Heart left ventricle (tissue), 16 donors: Measurements from ENCODE around the gene GRID2IP. TPM values are rescaled to one million over a fixed set of nuclear protein-coding genes. Genes with fewer than 3 reads are reported as not detected.

Experiments
- ATAC-seq, 4 donors: fragments of 200-7000 bp; cut with Tn5 transposase; one replicate each; pipeline ENCODE4 v1.9.1; 2020 to 2022; ENCODE audit warnings: moderate library complexity in 4 of 4, mild to moderate bottlenecking in 3 of 4, moderate number of reproducible peaks in 1 of 4
- DNase-seq, 5 donors: peaks; one replicate each; pipeline ENCODE4 v3.0.0-alpha.2; 2020
- H3K27ac ChIP-seq, 12 donors: fragments of 200-600 bp; sonication (generic) in 4 of 12; one replicate each; pipeline versions ENCODE4 v1.5.0 to v1.8.0; 2016 to 2022; ENCODE audit warnings: mild to moderate bottlenecking in 2 of 12
- H3K27me3 ChIP-seq, 9 donors: fragments of 200-600 bp; sonication (generic) in 2 of 9; one replicate each; pipeline versions ENCODE4 v1.5.1 to v1.8.0; 2016 to 2022; ENCODE audit warnings: mild to moderate bottlenecking in 3 of 9
- H3K36me3 ChIP-seq, 9 donors: fragments of 200-600 bp; sonication (generic) in 2 of 9; one replicate each; pipeline versions ENCODE4 v1.5.0 to v1.8.0; 2018 to 2022; ENCODE audit warnings: mild to moderate bottlenecking in 2 of 9
- H3K4me1 ChIP-seq, 12 donors: fragments of 200-600 bp; sonication (generic) in 4 of 12; one replicate each; pipeline versions ENCODE4 v1.5.0 to v1.8.0; 2016 to 2022; ENCODE audit warnings: mild to moderate bottlenecking in 3 of 12
- H3K4me3 ChIP-seq, 12 donors: fragments of 200-600 bp; sonication (generic) in 4 of 12; one replicate each; pipeline versions ENCODE4 v1.5.0 to v1.8.0; 2017 to 2022; ENCODE audit warnings: mild to moderate bottlenecking in 9 of 12, moderate library complexity in 4 of 12
- H3K9me3 ChIP-seq, 12 donors: fragments of 200-600 bp; sonication (generic) in 4 of 12; one replicate each; pipeline versions ENCODE4 v1.5.0 to v1.8.0; 2016 to 2022; ENCODE audit warnings: mild to moderate bottlenecking in 1 of 12
- CTCF ChIP-seq, 12 donors: fragments of 200-600 bp; sonication (generic) in 4 of 12; IDR thresholded peaks; one replicate each; pipeline versions ENCODE4 v1.5.0 to v1.8.0; 2018 to 2022; ENCODE audit warnings: antibody characterized with exemption in 12 of 12, mild to moderate bottlenecking in 5 of 12
- POLR2A ChIP-seq, 2 donors: fragments of 450-650 bp; IDR thresholded peaks; one replicate each; pipeline ENCODE4 v1.6.1; 2017; ENCODE audit warnings: antibody characterized with exemption in 2 of 2, mild to moderate bottlenecking in 2 of 2, moderate library complexity in 2 of 2
- WGBS, 4 donors: extraction: QIAGEN DNeasy Blood & Tissue Kit in 2 of 4; methylation state at CpG; one replicate each; pipeline versions ENCODE4 v1.1.5 to v1.1.7; 2013 to 2018; 5-methylcytosine and 5-hydroxymethylcytosine counted together
- intact Hi-C, 10 donors: fragments of 100-400 bp; cut with DNase I; formaldehyde crosslinking; loops; one replicate each; pipeline versions ENCODE4 v1.11.1 to v1.14.2; 2022
- polyA plus RNA-seq, 2 donors: library from polyadenylated mRNA; stranded (reverse); fragments of 200-250 nt; gene quantifications; one replicate each; pipeline ENCODE4 v1.2.3, GENCODE V29; 2013
- total RNA-seq, 9 donors: library from RNA; depleted of rRNA in 2 of 9; stranded (reverse); fragments of >200 nt in 2 of 9; fragmentation: NEBNext Ultra II Directional in 3 of 9; extraction: Animal tissue kit (Norgen Biotek cat#: 25700) in 3 of 9; gene quantifications; one replicate each; pipeline versions ENCODE4 v1.1.0 to v1.2.4, GENCODE V29; 2016 to 2023
- donor health status: ischemic (EF 13 %, LVEDD 7.1; RV severe dilation, severe dysfunction).
- donor health status: healthy with polysubstance abuse.
- donor health status: DM: no; HTN: yes; CAD: no.
- donor health status: DM: no; HTN: no; CAD: no.
- donor health status: ischemic (EF 25% LVEDD 6.9; RV normal size, moderate dysfunction).
- donor health status: ischemic (EF 25% LVEDD 5.7; RV mildly dilated, moderate dysfunction).
- donor health status: healthy.
- donor health status: DM: yes; HTN: yes; CAD: no.
- donor health status: ischemic (EF 35%, LVEDD 5.7; RV mildly dilated, moderate dysfunction).
- donor health status: nonischemic (EF 11% LVEDD 7.7; RV severe dilation, severe dysfunction).
- donor health status: DM: yes; HTN: yes; CAD: no.
- donor health status: PGD.
- donor health status: ischemic (EF 29% LVEDD 5.4; RV normal size, mild dysfunction).
- donor health status: nonischemic (EF 23%, LVEDD 6.1; RV moderate dilation, normal function).

The GRID2IP gene
- total and polyA plus RNA-seq, 11 donors: 0.01 to 0.16 (median 0.08) TPM; not detected in 7

GRCh38 chr7:6542368-6542767 lies 8.9 kb downstream of the GRID2IP start:
- H3K4me3 ChIP-seq: no peak overlapping the region
- H3K36me3 ChIP-seq: no peaks in the 10 kb centered on the region
- WGBS, 4 donors: 83 to 89% (median 88%) methylated on average over 1 of the region's 1 CpG
- H3K27ac ChIP-seq: no peak overlapping the region
- H3K9me3 ChIP-seq: no peaks in the 10 kb centered on the region
- ATAC-seq (no peak), DNase-seq (no peak)
- H3K4me1 ChIP-seq: no peaks in the 10 kb centered on the region
- TF ChIP-seq CTCF (IDR thresholded peaks at IDR 0.05): no peak
- TF ChIP-seq POLR2A (IDR thresholded peaks at IDR 0.05): no peak
- intact Hi-C loops: no loop called here
- H3K27me3 ChIP-seq: peaks cover 3 to 44% (median 16%) of the 10 kb centered on the region in 9 donors

- Histone ChIP-seq H3K4me3 (peak overlapping the region in 10 of 12 donors; percentile 18 to 45 (median 35)), H3K27ac (no peak overlapping the region), H3K4me1 (peaks cover 0 to 9% (median 6%) of the 10 kb centered on the region in 12 donors), H3K9me3 (no peaks in the 10 kb centered on the region), H3K36me3 (no peaks in the 10 kb centered on the region), H3K27me3 (peaks cover 12 to 77% (median 47%) of the 10 kb centered on the region in 9 donors)
- WGBS, 4 donors: 1 to 4% (median 2%) methylated on average over 23 to 56 of the region's 56 CpGs
- ATAC-seq: no peak
- no peak for DNase-seq
- TF ChIP-seq CTCF (IDR thresholded peaks at IDR 0.05) (no peak), POLR2A (IDR thresholded peaks at IDR 0.05) (no peak)
- intact Hi-C loops: no loop called here
Observed at GRCh38 chr7:6536262-6537260, 14.7 kb downstream of the GRID2IP start.

- TF ChIP-seq CTCF (IDR thresholded peaks at IDR 0.05): no peak
- no peak for TF ChIP-seq POLR2A (IDR thresholded peaks at IDR 0.05)
- Histone ChIP-seq H3K27me3 (peaks cover 16 to 78% (median 63%) of the 10 kb centered on the region in 9 donors), H3K4me3 (no peak overlapping the region), H3K4me1 (peaks cover 0 to 20% (median 6%) of the 10 kb centered on the region in 12 donors), H3K27ac (no peak overlapping the region), H3K36me3 (no peaks in the 10 kb centered on the region), H3K9me3 (no peaks in the 10 kb centered on the region)
- DNase-seq (no peak), ATAC-seq (no peak)
- intact Hi-C loops: no loop called here
- WGBS, 4 donors: 40 to 56% (median 44%) methylated on average over 12 of the region's 12 CpGs
Observed at GRCh38 chr7:6533893-6534495, 17.3 kb downstream of the GRID2IP start.

- H3K9me3 ChIP-seq: no peaks in the 10 kb centered on the region
- no peak for TF ChIP-seq POLR2A (IDR thresholded peaks at IDR 0.05)
- no peak for TF ChIP-seq CTCF (IDR thresholded peaks at IDR 0.05)
- no peak for DNase-seq
- intact Hi-C loops: no loop called here
- H3K27ac ChIP-seq: no peak overlapping the region
- WGBS, 4 donors: 47 to 55% (median 51%) methylated on average over 6 to 7 of the region's 7 CpGs
- peaks cover 14 to 78% (median 58%) of the 10 kb centered on the region in 9 donors for H3K27me3 ChIP-seq
- ATAC-seq: no peak
- no peaks in the 10 kb centered on the region for H3K36me3 ChIP-seq
- H3K4me1 ChIP-seq: peaks cover 0 to 20% (median 6%) of the 10 kb centered on the region in 12 donors
- no peak overlapping the region for H3K4me3 ChIP-seq
Observed at GRCh38 chr7:6532516-6532915, 18.7 kb downstream of the GRID2IP start.
